ENCODE results near the gene MYCBPAP. TPM values are rescaled to one million over a fixed set of nuclear protein-coding genes. Genes with fewer than 3 reads are reported as not detected.

MYCBPAP gene
- total RNA-seq, 2 donors from 2014 or later = 0.56 to 2.8 TPM

DNA sequence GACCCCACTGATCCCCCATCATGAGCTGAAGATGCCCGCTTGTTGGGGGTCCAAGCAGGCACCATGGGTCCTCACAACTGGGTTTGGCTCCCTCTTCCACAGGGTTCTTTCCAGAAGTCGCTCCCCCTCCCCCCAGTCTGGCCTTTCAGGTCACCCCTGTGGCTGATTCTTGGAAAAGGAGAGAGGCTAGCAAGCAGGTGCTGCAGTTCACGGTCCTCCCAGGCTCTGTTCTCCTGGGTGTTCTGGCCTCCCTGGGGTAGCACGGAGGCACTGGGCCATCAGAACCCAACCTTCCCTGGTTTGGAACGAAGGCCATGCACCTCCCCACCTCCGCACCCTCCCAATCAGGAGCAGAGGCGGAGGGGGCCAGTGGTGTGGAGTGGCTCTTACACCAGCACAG is 71.2 kb downstream of the MYCBPAP start:
- TF ChIP-seq, protein P1, sequence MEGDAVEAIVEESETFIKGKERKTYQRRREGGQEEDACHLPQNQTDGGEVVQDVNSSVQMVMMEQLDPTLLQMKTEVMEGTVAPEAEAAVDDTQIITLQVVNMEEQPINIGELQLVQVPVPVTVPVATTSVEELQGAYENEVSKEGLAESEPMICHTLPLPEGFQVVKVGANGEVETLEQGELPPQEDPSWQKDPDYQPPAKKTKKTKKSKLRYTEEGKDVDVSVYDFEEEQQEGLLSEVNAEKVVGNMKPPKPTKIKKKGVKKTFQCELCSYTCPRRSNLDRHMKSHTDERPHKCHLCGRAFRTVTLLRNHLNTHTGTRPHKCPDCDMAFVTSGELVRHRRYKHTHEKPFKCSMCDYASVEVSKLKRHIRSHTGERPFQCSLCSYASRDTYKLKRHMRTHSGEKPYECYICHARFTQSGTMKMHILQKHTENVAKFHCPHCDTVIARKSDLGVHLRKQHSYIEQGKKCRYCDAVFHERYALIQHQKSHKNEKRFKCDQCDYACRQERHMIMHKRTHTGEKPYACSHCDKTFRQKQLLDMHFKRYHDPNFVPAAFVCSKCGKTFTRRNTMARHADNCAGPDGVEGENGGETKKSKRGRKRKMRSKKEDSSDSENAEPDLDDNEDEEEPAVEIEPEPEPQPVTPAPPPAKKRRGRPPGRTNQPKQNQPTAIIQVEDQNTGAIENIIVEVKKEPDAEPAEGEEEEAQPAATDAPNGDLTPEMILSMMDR (IDR thresholded peaks at IDR 0.05) = no peak

DNA sequence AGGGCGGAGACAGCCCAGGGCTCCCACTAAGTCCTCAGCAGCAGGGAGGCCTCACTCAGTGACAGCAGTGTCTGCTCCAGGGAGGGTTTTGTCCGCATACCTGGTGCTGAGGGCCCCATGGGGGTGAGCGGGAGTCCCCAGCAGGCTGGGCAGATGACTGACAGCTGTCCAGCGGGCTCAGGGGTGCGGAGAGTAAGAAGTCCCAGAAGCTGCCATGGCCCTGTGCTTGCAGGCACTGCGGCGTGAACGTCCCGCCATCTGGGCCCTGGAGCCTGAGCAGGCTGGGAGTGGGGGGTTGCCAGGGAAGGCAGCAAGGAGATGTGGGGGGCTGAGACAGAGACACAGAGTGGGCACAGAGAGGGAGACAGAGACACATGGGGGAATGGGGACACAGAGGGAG is 72.4 kb downstream of the MYCBPAP start:
- no peak overlapping the region for H3K27ac ChIP-seq
- TF ChIP-seq, protein P1 (IDR thresholded peaks at IDR 0.05) = no peak
- intact Hi-C loops (cut with DNase I) = no loop called here

More for the DNA sequence above, 71.2 kb downstream of the MYCBPAP start:
- DNase-seq = no peak
- H3K4me3 ChIP-seq = no peak overlapping the region
- no peaks in the 10 kb centered on the region for H3K27me3 ChIP-seq
- H3K27ac ChIP-seq = no peak overlapping the region
- no peak overlapping the region for H3K9ac ChIP-seq (ENCODE audit: low read depth in 2 of 2, low read length in 2 of 2)
- H3K9me3 ChIP-seq = no peaks in the 10 kb centered on the region
- H3K36me3 ChIP-seq = no peaks in the 10 kb centered on the region
- no peaks in the 10 kb centered on the region for H3K4me1 ChIP-seq
- intact Hi-C loops (cut with DNase I) = no loop called here

More for the DNA sequence above, 72.4 kb downstream of the MYCBPAP start:
- H3K9ac ChIP-seq (ENCODE audit: low read depth in 2 of 2, low read length in 2 of 2) = no peak overlapping the region
- H3K4me1 ChIP-seq = no peaks in the 10 kb centered on the region
- H3K36me3 ChIP-seq = no peaks in the 10 kb centered on the region
- H3K4me3 ChIP-seq = no peak overlapping the region
- DNase-seq = no peak
- H3K9me3 ChIP-seq = no peaks in the 10 kb centered on the region
- no peaks in the 10 kb centered on the region for H3K27me3 ChIP-seq

Other genes with a start within 250 kb of the MYCBPAP start
- gene TMEM92, start 234.0 kb upstream of the MYCBPAP start, total RNA-seq = 10 to 100 TPM; 11.1 to 18.5 TPM
- gene XYLT2, start 162.3 kb upstream of the MYCBPAP start, total RNA-seq = 10 to 100 TPM; 15.6 to 28.5 TPM
- 100 to 1,000 TPM in 1 of 2 donors, 10 to 100 TPM in 1; 71.7 to 135 TPM for gene MRPL27, start 135.3 kb upstream of the MYCBPAP start, total RNA-seq
- gene EME1, start 135.2 kb upstream of the MYCBPAP start, total RNA-seq = 10 to 100 TPM in 1 of 2 donors, 1 to 10 TPM in 1; 1.8 to 10.1 TPM
- gene LRRC59, start 110.9 kb upstream of the MYCBPAP start, total RNA-seq = 100 to 1,000 TPM; 147 to 265 TPM
- gene ACSF2, start 82.2 kb upstream of the MYCBPAP start, total RNA-seq = 100 to 1,000 TPM in 1 of 2 donors, 10 to 100 TPM in 1; 50.8 to 119 TPM
- gene CHAD, start 39.6 kb upstream of the MYCBPAP start, total RNA-seq = 1 to 10 TPM; 1.8 to 3.6 TPM
- 10 to 100 TPM; 22.2 to 29.3 TPM for gene RSAD1, start 29.6 kb upstream of the MYCBPAP start, total RNA-seq
- 10 to 100 TPM; 18.3 to 79.8 TPM for gene EPN3, start 24.3 kb downstream of the MYCBPAP start, total RNA-seq
- gene SPATA20, start 38.7 kb downstream of the MYCBPAP start, total RNA-seq = 10 to 100 TPM; 41.6 to 53.1 TPM
- gene CACNA1G, start 52.3 kb downstream of the MYCBPAP start, total RNA-seq = under 1 TPM; 0.07 to 0.19 TPM
- 100 to 1,000 TPM; 187 to 226 TPM for gene ABCC3, start 126.4 kb downstream of the MYCBPAP start, total RNA-seq
- gene ANKRD40, start 199.5 kb downstream of the MYCBPAP start, total RNA-seq = 10 to 100 TPM; 20.1 to 25.1 TPM
- 10 to 100 TPM; 73.0 to 88.3 TPM for gene LUC7L3, start 211.2 kb downstream of the MYCBPAP start, total RNA-seq